HepG2 (cell line): Measurements from ENCODE around the gene RPL37A. TPM values are rescaled to one million over a fixed set of nuclear protein-coding genes. Genes with fewer than 3 reads are reported as not detected.
A peak's percentile ranks its signal among the peaks of the same experiment; 100 is the strongest.

Experiments
- ATAC-seq: fragments of 200-7000 bp; cut with Tn5 transposase; 3 replicates; pipeline ENCODE4 v1.9.1; 2020; ENCODE audit warnings: mild to moderate bottlenecking, moderate library complexity
- BruUV-seq: library from RNA; stranded (reverse); fragments of 400-500 nt; replicated peaks from 2 replicates; lab custom pipeline; 2021; lab: Mats Ljungman, UMichigan
- CTCF ChIA-PET: fragments of 300-600 bp; formaldehyde crosslinking; extraction: SDS; loops from one replicate; lab custom pipeline; 2021; ENCODE audit warnings: low total read pairs, inconsistent platforms, low intra/inter-chr PET ratio; lab: Yijun Ruan, JAX
- POLR2A ChIA-PET: fragments of 350-600 bp; sonication (Branson Sonifier 250); formaldehyde crosslinking; loops from one replicate; lab custom pipeline; 2020; ENCODE audit warnings: antibody characterized with exemption, inconsistent platforms; lab: Yijun Ruan, JAX
- DNase-seq: peaks from one replicate; pipeline ENCODE4 v3.0.0-alpha.2; 2015; ENCODE audit warnings: low spot score
- FAIRE-seq: peaks from 3 replicates; lab custom pipeline; 2011; peaks lifted over from hg19 to GRCh38; lab: Jason Lieb, UNC
- H2AFZ ChIP-seq: one replicate; pipeline ENCODE4 v1.6.1; 2011; ENCODE audit warnings: low read length, inconsistent platforms
- H3K27ac ChIP-seq: fragments of 300-600 bp; 3 replicates; pipeline ENCODE4 v1.8.0; 2011; ENCODE audit warnings: mixed run types, mild to moderate bottlenecking, mixed read lengths, low read length, inconsistent platforms; ENCODE audit not compliant: insufficient read depth; ENCODE audit errors: extremely low read length
- H3K27me3 ChIP-seq, 2 experiments: fragments of 200-600 bp in 1 of 2; 2 replicates in 1 of 2; 3 replicates in 1 of 2; pipeline versions ENCODE4 v1.6.0 to v1.8.0; 2011; ENCODE audit warnings: low read length in 2 of 2, mild to moderate bottlenecking in 2 of 2, moderate library complexity in 2 of 2, inconsistent platforms in 1 of 2; ENCODE audit not compliant: insufficient read depth in 2 of 2, control insufficient read depth in 1 of 2
- H3K36me3 ChIP-seq, 2 experiments: fragments of 200-600 bp in 1 of 2; replicated peaks in 1 of 2; 2 replicates in 1 of 2; 3 replicates in 1 of 2; pipeline versions ENCODE4 v1.5.1 to v1.8.0; 2011; ENCODE audit warnings: low read length in 2 of 2, inconsistent platforms in 1 of 2; ENCODE audit not compliant: insufficient read depth in 2 of 2, control insufficient read depth in 1 of 2
- H3K4me1 ChIP-seq: 2 replicates; pipeline ENCODE4 v1.5.1; 2012; ENCODE audit warnings: low read length, inconsistent platforms; ENCODE audit not compliant: insufficient read depth
- H3K4me2 ChIP-seq: 2 replicates; pipeline ENCODE4 v1.6.0; 2011; ENCODE audit warnings: low read depth, low read length, inconsistent platforms
- H3K4me3 ChIP-seq, 3 experiments: fragments of 200-600 bp in 1 of 3; sonication (generic), shearing (Covaris generic) in 1 of 3; replicated peaks in 1 of 3; 2 replicates each; pipeline ENCODE4 v1.5.1; 2011 to 2016; ENCODE audit warnings: low read length in 3 of 3, inconsistent platforms in 2 of 3, low read depth in 2 of 3, mild to moderate bottlenecking in 2 of 3, control low read depth in 1 of 3, mixed read lengths in 1 of 3; ENCODE audit not compliant: insufficient read depth in 1 of 3
- H3K79me2 ChIP-seq: one replicate; pipeline ENCODE4 v1.6.1; 2011; ENCODE audit warnings: low read length, inconsistent platforms; ENCODE audit not compliant: insufficient read depth
- H3K9ac ChIP-seq: 2 replicates; pipeline ENCODE4 v1.6.0; 2011; ENCODE audit warnings: mild to moderate bottlenecking, low read depth, low read length, inconsistent platforms; ENCODE audit not compliant: insufficient read depth
- H3K9me3 ChIP-seq: 2 replicates; pipeline ENCODE4 v1.5.1; 2012; ENCODE audit warnings: mild to moderate bottlenecking, low read length
- H4K20me1 ChIP-seq: 2 replicates; pipeline ENCODE4 v1.6.0; 2011; ENCODE audit warnings: inconsistent platforms, mild to moderate bottlenecking, low read length, moderate library complexity; ENCODE audit not compliant: insufficient read depth
- NCOA5 ChIP-seq: sonication (generic); formaldehyde crosslinking; IDR thresholded peaks from 2 replicates; pipeline ENCODE4 v1.4.0; 2020; ENCODE audit warnings: missing genetic modification reagents
- POLR2A ChIP-seq, 2 experiments: IDR thresholded peaks; 2 replicates each; pipeline ENCODE4 v1.6.1; 2011; ENCODE audit warnings: low read depth in 2 of 2, low read length in 2 of 2, mild to moderate bottlenecking in 1 of 2, moderate library complexity in 1 of 2; ENCODE audit not compliant: insufficient read depth in 1 of 2
- SALL2 ChIP-seq: sonication (generic); formaldehyde crosslinking; IDR thresholded peaks from 2 replicates; pipeline ENCODE4 v1.8.1; 2023; ENCODE audit warnings: mild to moderate bottlenecking, missing genetic modification reagents, inconsistent platforms
- ZNF24 ChIP-seq: fragments of 450-650 bp; IDR thresholded peaks from 2 replicates; pipeline ENCODE4 v1.6.1; 2017; ENCODE audit warnings: antibody characterized with exemption, mild to moderate bottlenecking
- ZNF432 ChIP-seq: sonication (generic); formaldehyde crosslinking; IDR thresholded peaks from 2 replicates; pipeline ENCODE4 v1.5.0; 2020; ENCODE audit warnings: missing genetic modification reagents, mild to moderate bottlenecking, borderline replicate concordance
- ZNF44 ChIP-seq: sonication (generic); formaldehyde crosslinking; IDR thresholded peaks from 2 replicates; pipeline ENCODE4 v1.5.1; 2020; ENCODE audit warnings: mild to moderate bottlenecking, missing genetic modification reagents
- ZNF609 ChIP-seq: sonication (generic); formaldehyde crosslinking; IDR thresholded peaks from 2 replicates; pipeline ENCODE4 v1.4.0; 2020; ENCODE audit warnings: mild to moderate bottlenecking, missing genetic modification reagents, borderline replicate concordance
- WGBS: methylation state at CpG from one replicate; pipeline ENCODE4 v1.1.6; 2017; ENCODE audit warnings: low lambda C conversion rate; 5-methylcytosine and 5-hydroxymethylcytosine counted together
- in situ Hi-C: cut with HindIII; loops from 2 replicates; pipeline ENCODE4 v1.10.0; 2017; ENCODE audit warnings: low pct_unique_long_range_greater_than_20kb; ENCODE audit not compliant: extremely low pct_ligation_motif_present
- intact Hi-C: fragments of 100-400 bp; cut with micrococcal nuclease; formaldehyde crosslinking; loops from one replicate; pipeline ENCODE4 v1.10.0; 2022; ENCODE audit not compliant: unreplicated experiment
- polyA plus RNA-seq, 8 experiments: library from polyadenylated mRNA; depleted of rRNA in 3 of 8; stranded (reverse) in 7 of 8; unstranded in 1 of 8; fragments of >200 nt; fragmentation: Illumina TruSeq in 4 of 8; extraction: Trizol in 4 of 8; gene quantifications; 2 replicates each; pipeline versions ENCODE4 v1.2.1 to v1.2.3, GENCODE V29; 2011 to 2016; ENCODE audit warnings: low read depth in 4 of 8, missing spikeins in 1 of 8, mixed read lengths in 1 of 8; ENCODE audit not compliant: insufficient read depth in 1 of 8
- total RNA-seq, 5 experiments: library from RNA; depleted of rRNA; stranded (reverse); fragments of >200 nt; fragmentation: Illumina TruSeq; extraction: Trizol; gene quantifications; 2 replicates each; pipeline ENCODE4 v1.2.3, GENCODE V29; 2016; ENCODE audit warnings: low read depth in 1 of 5

Gene RPL37A
- total and polyA plus RNA-seq, 2 of the 13 experiments (the other 11 are each of a cell fraction or from before 2014, with no cell fraction given) = 6,902 to 7,910 TPM

GRCh38 chr2:216500572-216500971, 1.9 kb downstream of the RPL37A start (continued):
- TF ChIP-seq ZNF609 (CRISPR knock-in tag) = no peak

- DNase-seq = no peak
- peaks cover 47% of the 10 kb centered on the region for H3K79me2 ChIP-seq
Measured at GRCh38 chr2:216501854-216502253, 3.2 kb downstream of the RPL37A start.

More at GRCh38 chr2:216501854-216502253, 3.2 kb downstream of the RPL37A start:
- Histone ChIP-seq H3K9me3 (no peaks in the 10 kb centered on the region), H3K36me3 (peaks cover 8 to 63% of the 10 kb centered on the region in 2 experiments), H2AFZ (no peak overlapping the region), H3K9ac (no peak overlapping the region), H4K20me1 (peaks cover 63% of the 10 kb centered on the region), H3K27ac (no peak overlapping the region), H3K4me3 (no peak overlapping the region), H3K4me2 (peak overlapping the region; percentile 94; the same call in 1 of the 2 replicates), H3K4me1 (peaks cover 53% of the 10 kb centered on the region), H3K27me3 (peaks cover 0 to 5% of the 10 kb centered on the region in 2 experiments; a peak in 1 of 5 replicates)
- ATAC-seq (no peak), FAIRE-seq (no peak)
- BruUV-seq = no TSS peak
- ChIA-PET CTCF (no interaction called here), POLR2A (no interaction called here)
- TF ChIP-seq ZNF24 (no peak), SALL2 (CRISPR knock-in tag) (0 out of 2 replicates have a peak, but pooled peaks have one; percentile 48), POLR2A (IDR thresholded peaks at IDR 0.05; ENCODE audit: insufficient read depth in 1 of 2, low read depth in 2 of 2, low read length in 2 of 2) (0 out of 4 replicates have a peak, but pooled peaks of 1 of the 2 experiments have one; percentile 3), ZNF432 (CRISPR knock-in tag) (no peak), ZNF44 (CRISPR knock-in tag) (0 out of 2 replicates have a peak, but pooled peaks have one; percentile 39), NCOA5 (no peak)
- in situ Hi-C loops = loop anchor here (25.0 kb wide), 2 partner anchors 835 to 1010 kb away; no protein-coding TSS in a partner anchor
- intact Hi-C loops = loop anchor here (5.0 kb wide), 1 partner anchor 390 kb away; no protein-coding TSS in a partner anchor
- 94% methylated on average over 8 of the region's 8 CpGs for WGBS
